Epithelial cell of proximal tubule (primary cell): ENCODE data around the gene GOLT1A. TPM values are rescaled to one million over a fixed set of nuclear protein-coding genes. Genes with fewer than 3 reads are reported as not detected.
A peak's percentile ranks its signal among the peaks of the same experiment; 100 is the strongest.

Experiments used
- DNase-seq: peaks from one replicate; pipeline ENCODE4 v3.0.0-alpha.2; 2011; ENCODE audit warnings: low read depth
- H3K4me3 ChIP-seq: 2 replicates; pipeline ENCODE4 v1.5.1; 2011; ENCODE audit warnings: low read depth, mild to moderate bottlenecking, low read length
- CTCF ChIP-seq: conservative IDR thresholded peaks from 2 replicates; pipeline ENCODE4 v1.5.1; 2012; ENCODE audit warnings: low read depth, mild to moderate bottlenecking, low read length
- total RNA-seq: library from RNA; depleted of rRNA; stranded (reverse); fragments of >200 nt; gene quantifications from 2 replicates; pipeline ENCODE4 v1.2.3, GENCODE V29; 2015

Gene GOLT1A
- total RNA-seq, 1 donor from 2014 or later = 1.7 TPM

GRCh38 chr1:204192046-204192445, 21.7 kb downstream of the GOLT1A start:
- no peak overlapping the region for H3K4me3 ChIP-seq
- no peak for TF ChIP-seq CTCF
- DNase-seq = no peak

- TF ChIP-seq CTCF = no peak
- no peak overlapping the region for H3K4me3 ChIP-seq
These were observed 22.3 kb downstream of the GOLT1A start for GRCh38 chr1:204191456-204191855.

GRCh38 chr1:204190212-204191211, 23.3 kb downstream of the GOLT1A start:
- H3K4me3 ChIP-seq = peak overlapping the region; percentile 33
- DNase-seq = no peak
- no peak for TF ChIP-seq CTCF

More at GRCh38 chr1:204191456-204191855, 22.3 kb downstream of the GOLT1A start:
- no peak for DNase-seq

GRCh38 chr1:204188959-204189639, 24.7 kb downstream of the GOLT1A start:
- no peak for TF ChIP-seq CTCF
- no peak overlapping the region for H3K4me3 ChIP-seq

GRCh38 chr1:204186597-204186996, 27.2 kb downstream of the GOLT1A start:
- no peak for DNase-seq
- no peak overlapping the region for H3K4me3 ChIP-seq
- TF ChIP-seq CTCF = no peak

More at GRCh38 chr1:204188959-204189639, 24.7 kb downstream of the GOLT1A start:
- DNase-seq = no peak

- H3K4me3 ChIP-seq = no peak overlapping the region
- no peak for DNase-seq
- TF ChIP-seq CTCF = no peak
These were observed 32.7 kb downstream of the GOLT1A start for GRCh38 chr1:204181116-204181515.
